H54 (cell line): ENCODE measurements around the gene TBK1.
A peak's percentile ranks its signal among the peaks of the same experiment; 100 is the strongest.

Experiments
- DNase-seq: peaks from one replicate; pipeline ENCODE4 v3.0.0; 2011; ENCODE audit warnings: low spot score, mixed read lengths; ENCODE audit not compliant: insufficient read length
- FAIRE-seq: peaks from 3 replicates; lab custom pipeline; 2011; peaks lifted over from hg19 to GRCh38; lab: Jason Lieb, UNC
- POLR2A ChIP-seq: IDR thresholded peaks from 2 replicates; pipeline ENCODE4 v1.6.1; 2011; ENCODE audit warnings: low read depth, mild to moderate bottlenecking, low read length

TBK1 gene

DNA sequence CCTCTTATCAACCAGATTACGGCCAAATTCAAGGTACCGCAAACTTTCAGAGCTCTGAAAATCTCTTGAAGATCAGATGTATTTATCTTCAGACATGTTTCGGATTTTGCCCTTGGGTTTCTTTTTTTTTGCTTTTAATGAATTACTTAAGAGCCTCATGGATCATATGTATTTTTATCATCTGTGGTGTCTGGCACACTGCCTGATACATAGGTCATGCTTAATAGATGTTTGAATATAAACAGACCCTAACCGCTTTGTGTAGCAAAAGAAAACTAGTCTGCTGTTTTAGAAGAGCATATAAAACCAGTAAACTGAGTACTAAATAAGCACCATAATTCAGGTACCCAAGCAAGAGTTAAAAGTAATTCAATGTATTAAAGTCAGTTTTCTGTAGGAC lies 20.1 kb upstream of the TBK1 start:
- TF ChIP-seq POLR2A = no peak
- DNase-seq (no peak), FAIRE-seq (no peak)

DNA sequence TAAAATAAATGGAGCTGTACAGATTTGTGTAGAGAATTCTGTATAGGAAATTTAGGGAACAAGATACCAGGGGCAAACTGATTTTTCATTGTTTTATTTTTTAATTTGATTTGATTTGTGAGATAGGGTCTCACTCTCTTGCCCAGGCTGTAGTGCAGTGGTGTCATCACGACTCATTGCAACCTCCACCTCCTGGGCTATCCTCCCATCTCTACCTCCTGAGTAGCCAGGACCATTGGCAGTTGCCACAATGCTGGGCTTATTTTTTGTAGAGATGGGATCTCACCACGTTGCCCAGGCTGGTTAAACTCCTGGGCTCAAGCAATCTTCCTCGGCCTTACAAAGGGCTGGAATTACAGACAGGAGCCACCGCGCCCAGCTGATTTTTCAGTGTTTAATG lies 18.0 kb upstream of the TBK1 start:
- no peak for FAIRE-seq
- TF ChIP-seq POLR2A = no peak

DNA sequence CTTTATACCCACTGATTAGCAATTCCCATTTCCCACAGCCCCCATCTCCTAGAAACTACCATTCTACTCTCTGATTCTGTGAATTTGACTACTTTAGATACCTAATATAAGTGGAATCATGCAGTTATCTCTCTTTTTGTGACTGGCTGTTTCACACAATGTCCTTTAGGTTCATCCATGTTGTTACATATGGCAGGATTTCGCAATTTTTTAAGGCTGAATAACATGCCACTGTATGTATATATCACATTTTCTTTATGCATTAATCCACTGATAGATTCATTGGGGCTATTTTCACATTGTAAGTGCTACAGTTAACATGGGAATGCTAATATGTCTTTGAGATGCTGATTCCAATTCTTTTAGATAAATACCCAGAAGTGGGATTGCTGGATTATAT lies 11.8 kb upstream of the TBK1 start:
- TF ChIP-seq POLR2A = no peak
- DNase-seq (no peak), FAIRE-seq (no peak)

More for the DNA sequence above, 18.0 kb upstream of the TBK1 start:
- DNase-seq = no peak

DNA sequence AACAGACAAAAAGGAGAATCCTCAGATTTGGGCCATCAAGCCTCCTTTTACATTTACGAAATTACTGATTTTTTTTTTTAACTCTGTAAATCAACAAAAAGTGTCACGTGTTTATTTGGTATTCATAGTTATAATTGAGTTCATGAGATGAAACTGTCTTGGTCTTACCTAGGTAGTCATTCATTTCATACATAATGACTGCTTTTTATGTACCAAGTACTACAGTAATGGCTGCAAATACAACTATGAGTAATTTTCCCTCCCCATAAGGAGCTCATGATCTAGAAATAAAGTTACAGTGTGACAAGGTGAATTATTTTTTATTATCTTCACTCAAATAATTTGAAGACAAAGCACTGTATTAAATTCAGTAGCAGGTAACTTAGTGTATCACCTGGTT lies 6.4 kb upstream of the TBK1 start:
- FAIRE-seq (no peak), DNase-seq (no peak)
- TF ChIP-seq POLR2A = no peak

DNA sequence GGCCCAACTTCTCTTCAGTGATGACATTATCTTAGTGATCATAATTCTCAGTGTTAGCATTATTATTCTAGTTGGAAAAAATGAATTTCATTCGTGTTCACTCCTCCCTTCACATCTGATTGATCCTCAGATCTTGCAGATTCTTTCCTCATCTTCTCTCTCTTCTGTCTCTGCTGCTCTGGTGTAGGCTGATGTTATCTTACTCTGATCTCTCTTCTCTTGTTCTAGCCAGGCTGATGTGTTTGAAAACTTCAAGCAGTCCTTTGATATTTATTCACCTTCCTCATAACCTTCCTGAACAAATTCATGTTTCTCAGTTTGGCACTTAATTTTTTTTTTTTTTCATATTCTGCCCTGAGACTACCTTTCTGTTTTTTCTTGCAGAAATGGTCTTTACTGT lies 5.6 kb upstream of the TBK1 start:
- no peak for FAIRE-seq

DNA sequence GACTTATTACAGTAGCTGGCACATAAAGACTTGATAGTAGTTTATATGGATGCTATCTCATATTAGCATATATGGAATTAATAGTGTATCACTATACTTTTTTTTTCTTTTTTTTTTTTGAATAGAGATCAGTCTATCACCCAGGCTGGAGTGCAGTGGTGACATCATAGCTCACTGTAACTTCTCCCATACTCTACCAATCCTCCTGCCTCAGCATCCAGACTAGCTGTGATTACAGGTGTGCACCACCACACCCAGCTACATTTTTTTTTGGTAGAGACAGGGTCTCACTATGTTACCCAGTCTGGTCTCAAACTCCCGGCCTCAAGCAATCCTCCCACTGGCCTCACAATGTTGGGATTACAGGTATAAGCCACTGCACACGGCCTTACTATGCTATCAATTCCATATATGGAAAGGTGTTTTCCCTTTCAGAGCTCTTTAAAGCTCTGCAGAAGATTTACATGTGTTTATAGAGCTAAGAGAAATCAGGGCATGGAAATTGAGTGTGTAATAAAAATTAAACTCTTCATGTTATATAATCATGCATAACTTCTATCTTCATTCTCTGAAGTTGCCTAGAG lies 1.8 kb upstream of the TBK1 start:
- DNase-seq (no peak), FAIRE-seq (no peak)
- no peak for TF ChIP-seq POLR2A

More for the DNA sequence above, 5.6 kb upstream of the TBK1 start:
- DNase-seq = no peak
- no peak for TF ChIP-seq POLR2A

DNA sequence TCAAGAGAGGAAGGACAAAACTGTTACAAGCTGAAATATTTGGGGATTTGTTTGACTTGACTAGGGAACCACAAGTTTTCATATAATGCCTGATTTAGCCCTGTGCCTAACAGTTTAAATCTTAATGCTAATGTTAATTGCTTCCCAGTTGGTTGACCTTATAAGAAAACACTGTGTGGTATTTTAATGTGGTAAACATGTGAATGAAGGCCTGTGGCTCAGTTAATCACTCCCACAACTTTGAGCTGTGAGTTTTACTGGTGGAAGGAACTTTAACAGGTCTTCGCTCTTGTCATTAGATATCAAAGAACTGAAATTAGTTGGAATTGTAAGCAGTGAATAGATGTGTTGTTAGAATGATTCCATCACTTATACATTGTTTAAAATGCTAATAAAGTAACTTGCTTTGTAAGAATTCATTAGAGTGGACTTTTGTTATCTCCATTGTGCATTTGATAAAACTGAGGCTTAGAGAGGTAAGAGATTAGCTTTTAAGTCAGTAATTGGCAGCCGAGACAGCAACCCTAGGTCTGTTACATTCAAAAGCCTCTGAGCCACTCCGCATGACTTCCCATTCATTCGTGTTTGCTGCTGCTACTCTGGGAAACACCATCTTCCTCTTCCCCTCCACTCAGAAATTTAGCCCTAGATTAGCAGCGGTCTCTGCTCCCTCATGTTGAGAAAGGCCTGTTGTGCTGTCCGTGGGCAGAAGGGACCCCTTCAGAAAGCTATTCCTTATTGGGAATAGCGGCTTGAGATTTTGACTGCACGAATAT lies 1.0 kb upstream of the TBK1 start:
- peak; percentile 20 for FAIRE-seq
- TF ChIP-seq POLR2A = no peak
- no peak for DNase-seq

DNA sequence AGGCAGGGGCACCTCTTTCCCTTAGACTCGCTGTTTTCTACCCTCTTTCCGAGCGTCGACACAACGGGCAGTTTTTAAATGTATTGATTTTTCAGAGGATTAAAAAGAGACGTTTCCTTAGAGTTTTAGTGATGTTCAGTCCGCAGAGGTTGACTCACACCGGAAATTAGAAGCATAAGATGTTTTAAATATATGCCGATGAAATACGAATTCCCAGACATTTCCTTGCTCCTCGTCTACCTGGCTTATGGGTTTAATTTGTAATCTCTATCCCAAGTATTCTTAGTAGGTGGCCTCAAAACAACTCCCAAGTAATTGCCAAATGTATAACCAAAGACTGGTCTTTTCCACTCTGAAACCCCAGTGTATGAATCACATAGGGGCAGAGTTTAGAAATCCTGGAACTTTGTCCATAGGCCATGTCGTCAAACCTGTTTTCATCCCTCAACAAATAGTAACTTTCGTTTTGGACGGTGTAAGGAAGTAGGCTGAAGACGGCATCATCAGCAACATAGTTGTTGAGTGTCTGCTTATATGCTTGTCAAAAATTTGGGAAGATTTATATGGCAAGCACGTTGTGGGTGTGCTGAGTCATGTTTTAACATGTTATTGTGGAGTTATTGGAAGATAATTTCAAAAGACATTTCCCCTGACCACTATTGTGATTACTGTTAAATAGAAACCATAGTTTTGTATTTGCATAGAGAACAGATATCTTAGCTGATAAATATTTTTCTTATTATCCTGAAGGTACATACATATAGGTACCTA lies 824 bp downstream of the TBK1 start:
- no peak for TF ChIP-seq POLR2A
- DNase-seq = peak; percentile 30
- peak; percentile 84 for FAIRE-seq

DNA sequence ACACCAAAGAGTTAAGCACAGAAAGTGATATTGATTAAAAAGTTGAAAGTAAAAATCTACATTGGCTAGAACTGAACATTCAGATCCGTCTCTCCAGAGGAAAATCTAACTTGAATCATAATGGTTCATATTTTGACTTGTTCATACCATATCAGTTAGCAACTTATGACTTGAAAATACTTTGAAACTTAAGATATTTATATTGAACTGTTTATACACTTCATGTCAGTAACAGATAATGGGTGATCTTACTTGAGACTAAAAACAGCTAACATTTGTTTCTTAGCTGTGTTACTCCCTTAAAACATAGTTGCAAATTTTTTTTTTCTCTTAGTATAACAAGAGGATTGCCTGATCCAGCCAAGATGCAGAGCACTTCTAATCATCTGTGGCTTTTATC lies 3.6 kb downstream of the TBK1 start:
- no peak for TF ChIP-seq POLR2A
- no peak for FAIRE-seq
- no peak for DNase-seq

DNA sequence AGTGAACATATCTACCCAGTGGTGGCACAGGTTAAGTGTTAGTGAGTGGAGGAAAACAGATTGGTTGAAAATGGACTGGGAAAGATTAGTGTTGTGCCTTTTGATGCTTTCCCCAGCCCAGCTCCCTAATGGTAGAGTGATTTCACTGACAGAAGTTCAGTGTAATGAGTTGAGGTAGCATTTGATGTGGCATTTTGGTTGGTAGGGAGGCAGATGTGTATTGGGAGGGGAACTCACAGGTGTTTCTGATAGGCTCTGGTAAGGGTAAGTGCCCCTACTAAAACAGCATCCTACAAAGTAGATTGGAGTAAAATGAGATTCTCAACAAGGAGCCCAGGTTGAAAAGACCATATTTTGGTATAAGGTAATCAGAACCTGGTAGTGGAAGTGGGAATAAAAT lies 4.2 kb downstream of the TBK1 start:
- no peak for TF ChIP-seq POLR2A
- DNase-seq = no peak
- FAIRE-seq = no peak

DNA sequence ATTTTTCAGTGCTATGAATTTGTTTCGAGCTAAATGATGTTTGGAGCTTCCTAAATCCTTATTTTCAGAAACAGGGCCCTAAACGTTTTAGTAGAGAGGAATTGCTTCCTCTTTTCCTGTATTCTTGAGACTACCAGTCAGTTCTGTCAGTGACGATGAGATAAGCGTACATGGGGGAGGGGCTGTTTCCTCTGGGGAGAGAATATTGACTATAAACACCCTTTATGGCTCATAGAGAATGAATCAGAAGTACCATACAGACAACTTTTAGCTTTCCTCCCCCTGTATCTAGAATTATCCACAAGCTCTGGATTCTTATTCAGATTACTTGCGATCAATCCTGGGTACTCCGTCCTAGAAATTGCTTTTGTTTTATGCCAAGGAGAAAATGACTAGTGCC lies 5.1 kb downstream of the TBK1 start:
- no peak for TF ChIP-seq POLR2A
- no peak for FAIRE-seq
- DNase-seq = no peak

DNA sequence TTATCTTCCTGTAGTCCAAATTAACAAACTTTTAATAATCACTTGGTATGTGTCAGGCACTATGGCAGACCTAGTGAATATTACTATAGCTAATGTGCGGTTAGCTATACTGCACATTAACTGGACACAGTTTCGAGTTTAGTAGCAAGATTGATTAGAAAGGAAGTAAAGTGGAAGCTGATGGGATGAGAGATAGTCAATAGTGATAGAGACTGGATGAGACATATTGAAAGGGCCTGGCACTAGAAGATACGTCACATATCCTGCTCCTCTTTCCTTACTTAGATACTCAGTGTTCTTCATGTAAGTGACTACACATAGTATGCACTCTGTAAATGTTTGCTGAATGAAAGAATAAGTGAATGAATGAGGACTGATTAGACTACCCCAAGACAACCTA lies 5.5 kb downstream of the TBK1 start:
- TF ChIP-seq POLR2A = no peak
- no peak for DNase-seq
- peak; percentile 36 for FAIRE-seq

DNA sequence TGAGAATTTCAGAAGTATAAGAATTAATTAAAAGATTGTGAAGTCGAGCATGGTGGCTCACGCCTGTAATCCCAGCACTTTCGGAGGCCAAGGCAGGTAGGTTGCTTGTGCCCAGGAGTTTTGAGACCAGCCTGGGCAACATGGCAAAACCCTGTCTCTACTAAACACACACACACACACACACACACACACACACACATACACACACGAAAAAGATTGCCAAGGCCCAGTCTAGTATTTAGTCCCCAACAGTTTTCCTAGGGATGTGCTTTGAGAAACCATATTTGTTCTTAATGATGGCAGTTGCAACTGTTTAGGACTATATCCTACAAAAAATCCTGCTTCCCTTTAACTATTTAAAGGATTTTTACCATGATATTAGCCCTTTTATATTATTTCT lies 6.0 kb downstream of the TBK1 start:
- FAIRE-seq (no peak), DNase-seq (no peak)
- no peak for TF ChIP-seq POLR2A

DNA sequence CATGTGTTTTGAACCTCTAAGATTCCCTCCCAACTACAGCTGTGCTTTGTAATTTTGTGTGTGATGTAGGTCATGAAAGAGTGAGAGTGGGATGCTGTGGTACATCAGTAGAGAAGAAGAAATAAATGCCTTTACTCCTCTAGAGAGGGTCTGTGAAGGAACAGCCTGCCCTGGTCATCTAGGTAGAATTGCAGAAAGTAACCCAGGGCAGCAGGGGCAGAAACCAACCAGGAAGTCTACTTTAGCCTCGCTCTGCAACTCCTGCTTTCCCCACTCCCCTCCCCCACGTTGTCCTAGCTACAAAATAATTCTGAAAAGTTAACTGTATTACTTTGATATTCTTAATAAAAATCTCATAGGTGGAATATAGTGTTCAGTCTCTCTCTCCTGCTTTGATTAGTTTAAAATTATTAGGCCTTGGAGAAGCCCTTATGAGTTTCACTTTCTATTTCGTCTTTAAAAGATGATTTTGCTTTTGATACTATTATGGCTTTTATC lies 7.5 kb downstream of the TBK1 start:
- FAIRE-seq = no peak
- TF ChIP-seq POLR2A = no peak
- DNase-seq = no peak
